Panc1 (cell line): ENCODE results near the gene KCTD14. TPM values are rescaled to one million over a fixed set of nuclear protein-coding genes. Genes with fewer than 3 reads are reported as not detected.
"Not testable (repeated sequence)": the region's sequence is repeated elsewhere in the genome, so short reads cannot be mapped to it uniquely, and the experiment has no call there.

Experiments used
- ATAC-seq: fragments of 200-7000 bp; cut with Tn5 transposase; 2 replicates; pipeline ENCODE4 v1.9.1; 2020; ENCODE audit warnings: mild to moderate bottlenecking, moderate library complexity
- BruUV-seq: library from RNA; stranded (reverse); fragments of 400-500 nt; replicated peaks from 2 replicates; lab custom pipeline; 2021; lab: Mats Ljungman, UMichigan
- CTCF ChIA-PET: fragments of 300-600 bp; sonication (Branson Sonifier 250); formaldehyde crosslinking; loops from one replicate; lab custom pipeline; 2022; ENCODE audit warnings: antibody characterized with exemption; lab: Charles Lee
- POLR2A ChIA-PET: fragments of 300-600 bp; sonication (Branson Sonifier 250); formaldehyde crosslinking; loops from one replicate; lab custom pipeline; 2022; ENCODE audit warnings: antibody characterized with exemption; lab: Charles Lee
- DNase-seq: peaks from one replicate; pipeline ENCODE4 v3.0.0-alpha.2; 2010; ENCODE audit warnings: low read depth, low spot score
- H3K27ac ChIP-seq: 2 replicates; pipeline ENCODE4 v1.5.1; 2011; ENCODE audit warnings: mild to moderate bottlenecking, low read length, inconsistent platforms
- H3K27me3 ChIP-seq: fragments of 200-500 bp; sonication (Bioruptor generic); 2 replicates; pipeline ENCODE4 v1.6.0; 2014; ENCODE audit warnings: low read length, inconsistent platforms; ENCODE audit not compliant: control insufficient read depth, insufficient read depth
- H3K36me3 ChIP-seq: fragments of 200-500 bp; sonication (Bioruptor generic); 2 replicates; pipeline ENCODE4 v1.5.1; 2014; ENCODE audit warnings: inconsistent platforms, mild to moderate bottlenecking, low read length, moderate library complexity; ENCODE audit not compliant: control insufficient read depth, insufficient read depth
- H3K4me1 ChIP-seq: 2 replicates; pipeline ENCODE4 v1.5.1; 2011; ENCODE audit warnings: inconsistent platforms, mild to moderate bottlenecking, low read length, moderate library complexity; ENCODE audit not compliant: control insufficient read depth, insufficient read depth
- H3K4me3 ChIP-seq, 2 experiments: 2 replicates each; pipeline ENCODE4 v1.5.1; 2011 to 2012; ENCODE audit warnings: low read depth in 2 of 2, low read length in 2 of 2, mild to moderate bottlenecking in 2 of 2, inconsistent platforms in 1 of 2, moderate library complexity in 1 of 2
- H3K9me3 ChIP-seq: fragments of 200-500 bp; sonication (Bioruptor generic); 2 replicates; pipeline ENCODE4 v1.5.1; 2014; ENCODE audit warnings: low read depth, mild to moderate bottlenecking, inconsistent platforms, low read length, moderate library complexity; ENCODE audit not compliant: control insufficient read depth, insufficient read depth
- POLR2AphosphoS5 ChIP-seq: IDR thresholded peaks from 2 replicates; pipeline ENCODE4 v1.6.1; 2012; ENCODE audit warnings: mild to moderate bottlenecking, low read depth, low read length, moderate library complexity
- SIN3A ChIP-seq: IDR thresholded peaks from 2 replicates; pipeline ENCODE4 v1.6.1; 2012; ENCODE audit warnings: low read depth, mild to moderate bottlenecking, low read length, moderate library complexity, borderline replicate concordance; ENCODE audit not compliant: insufficient read depth
- TCF7L2 ChIP-seq: IDR thresholded peaks from 2 replicates; pipeline ENCODE4 v1.6.1; 2011; ENCODE audit warnings: mild to moderate bottlenecking, low read depth, low read length, inconsistent platforms
- in situ Hi-C: cut with HindIII; loops from 2 replicates; pipeline ENCODE4 v1.10.0; 2016; ENCODE audit warnings: low sequenced_read_pairs, low pct_unique_long_range_greater_than_20kb
- intact Hi-C: fragments of 100-400 bp; cut with micrococcal nuclease; formaldehyde crosslinking; loops from one replicate; pipeline ENCODE4 v1.10.0; 2022; ENCODE audit not compliant: unreplicated experiment
- total RNA-seq: library from RNA; stranded (reverse); gene quantifications from one replicate; pipeline ENCODE4 v1.2.1, GENCODE V29; 2021; ENCODE audit not compliant: unreplicated experiment
- TF ChIP-seq, protein P1 (sequence below): fragments of 450-650 bp; IDR thresholded peaks from 2 replicates; pipeline ENCODE4 v1.5.1; 2017; ENCODE audit warnings: mild to moderate bottlenecking
- TF ChIP-seq, protein P2 (sequence below), 2 experiments: IDR thresholded peaks; 2 replicates each; pipeline ENCODE4 v1.6.1; 2011 to 2012; ENCODE audit warnings: low read depth in 2 of 2, control low read depth in 1 of 2, low read length in 1 of 2, mild to moderate bottlenecking in 1 of 2, moderate library complexity in 1 of 2; ENCODE audit not compliant: insufficient read depth in 1 of 2

Gene KCTD14
- total RNA-seq, 1 experiment from 2014 or later = 19.3 TPM

DNA sequence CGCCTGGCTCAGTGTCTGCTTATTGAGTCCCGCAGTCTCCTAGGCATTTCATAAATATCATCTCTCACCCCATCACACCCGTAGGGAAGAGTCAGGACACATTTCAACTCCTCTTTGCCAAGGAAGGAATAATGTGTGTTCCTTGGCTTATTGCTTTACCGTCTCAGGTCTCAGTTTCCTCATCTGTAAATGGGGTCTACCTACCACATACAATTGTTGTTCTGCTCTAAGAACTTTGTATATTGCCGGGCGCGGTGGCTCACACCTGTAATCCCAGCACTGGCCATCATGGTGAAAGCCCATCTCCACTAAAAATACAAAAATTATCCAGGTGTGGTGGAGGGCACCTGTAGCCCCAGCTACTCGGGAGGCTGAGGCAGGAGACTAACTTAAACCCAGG is 37.5 kb upstream of the KCTD14 start:
- in situ Hi-C loops (no loop called here), intact Hi-C loops (no loop called here)
- BruUV-seq = no TSS peak
- TF ChIP-seq, protein P1, sequence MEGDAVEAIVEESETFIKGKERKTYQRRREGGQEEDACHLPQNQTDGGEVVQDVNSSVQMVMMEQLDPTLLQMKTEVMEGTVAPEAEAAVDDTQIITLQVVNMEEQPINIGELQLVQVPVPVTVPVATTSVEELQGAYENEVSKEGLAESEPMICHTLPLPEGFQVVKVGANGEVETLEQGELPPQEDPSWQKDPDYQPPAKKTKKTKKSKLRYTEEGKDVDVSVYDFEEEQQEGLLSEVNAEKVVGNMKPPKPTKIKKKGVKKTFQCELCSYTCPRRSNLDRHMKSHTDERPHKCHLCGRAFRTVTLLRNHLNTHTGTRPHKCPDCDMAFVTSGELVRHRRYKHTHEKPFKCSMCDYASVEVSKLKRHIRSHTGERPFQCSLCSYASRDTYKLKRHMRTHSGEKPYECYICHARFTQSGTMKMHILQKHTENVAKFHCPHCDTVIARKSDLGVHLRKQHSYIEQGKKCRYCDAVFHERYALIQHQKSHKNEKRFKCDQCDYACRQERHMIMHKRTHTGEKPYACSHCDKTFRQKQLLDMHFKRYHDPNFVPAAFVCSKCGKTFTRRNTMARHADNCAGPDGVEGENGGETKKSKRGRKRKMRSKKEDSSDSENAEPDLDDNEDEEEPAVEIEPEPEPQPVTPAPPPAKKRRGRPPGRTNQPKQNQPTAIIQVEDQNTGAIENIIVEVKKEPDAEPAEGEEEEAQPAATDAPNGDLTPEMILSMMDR = no peak
- TF ChIP-seq, protein P2, sequence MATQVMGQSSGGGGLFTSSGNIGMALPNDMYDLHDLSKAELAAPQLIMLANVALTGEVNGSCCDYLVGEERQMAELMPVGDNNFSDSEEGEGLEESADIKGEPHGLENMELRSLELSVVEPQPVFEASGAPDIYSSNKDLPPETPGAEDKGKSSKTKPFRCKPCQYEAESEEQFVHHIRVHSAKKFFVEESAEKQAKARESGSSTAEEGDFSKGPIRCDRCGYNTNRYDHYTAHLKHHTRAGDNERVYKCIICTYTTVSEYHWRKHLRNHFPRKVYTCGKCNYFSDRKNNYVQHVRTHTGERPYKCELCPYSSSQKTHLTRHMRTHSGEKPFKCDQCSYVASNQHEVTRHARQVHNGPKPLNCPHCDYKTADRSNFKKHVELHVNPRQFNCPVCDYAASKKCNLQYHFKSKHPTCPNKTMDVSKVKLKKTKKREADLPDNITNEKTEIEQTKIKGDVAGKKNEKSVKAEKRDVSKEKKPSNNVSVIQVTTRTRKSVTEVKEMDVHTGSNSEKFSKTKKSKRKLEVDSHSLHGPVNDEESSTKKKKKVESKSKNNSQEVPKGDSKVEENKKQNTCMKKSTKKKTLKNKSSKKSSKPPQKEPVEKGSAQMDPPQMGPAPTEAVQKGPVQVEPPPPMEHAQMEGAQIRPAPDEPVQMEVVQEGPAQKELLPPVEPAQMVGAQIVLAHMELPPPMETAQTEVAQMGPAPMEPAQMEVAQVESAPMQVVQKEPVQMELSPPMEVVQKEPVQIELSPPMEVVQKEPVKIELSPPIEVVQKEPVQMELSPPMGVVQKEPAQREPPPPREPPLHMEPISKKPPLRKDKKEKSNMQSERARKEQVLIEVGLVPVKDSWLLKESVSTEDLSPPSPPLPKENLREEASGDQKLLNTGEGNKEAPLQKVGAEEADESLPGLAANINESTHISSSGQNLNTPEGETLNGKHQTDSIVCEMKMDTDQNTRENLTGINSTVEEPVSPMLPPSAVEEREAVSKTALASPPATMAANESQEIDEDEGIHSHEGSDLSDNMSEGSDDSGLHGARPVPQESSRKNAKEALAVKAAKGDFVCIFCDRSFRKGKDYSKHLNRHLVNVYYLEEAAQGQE (IDR thresholded peaks at IDR 0.05; ENCODE audit: insufficient read depth in 1 of 2, low read depth in 2 of 2, low read length in 1 of 2) = no peak
- TF ChIP-seq POLR2AphosphoS5 (no peak), SIN3A (no peak), TCF7L2 (no peak)
- ChIA-PET CTCF (no interaction called here), POLR2A (no interaction called here)
- H3K27ac ChIP-seq = no peak overlapping the region; the same call in 1 of the 2 replicates
- no peaks in the 10 kb centered on the region for H3K27me3 ChIP-seq
- ATAC-seq (no peak), DNase-seq (no peak)
- H3K4me1 ChIP-seq = peaks cover 20% of the 10 kb centered on the region
- H3K9me3 ChIP-seq = no peaks in the 10 kb centered on the region
- H3K4me3 ChIP-seq = no peak overlapping the region
- H3K36me3 ChIP-seq = no peaks in the 10 kb centered on the region

DNA sequence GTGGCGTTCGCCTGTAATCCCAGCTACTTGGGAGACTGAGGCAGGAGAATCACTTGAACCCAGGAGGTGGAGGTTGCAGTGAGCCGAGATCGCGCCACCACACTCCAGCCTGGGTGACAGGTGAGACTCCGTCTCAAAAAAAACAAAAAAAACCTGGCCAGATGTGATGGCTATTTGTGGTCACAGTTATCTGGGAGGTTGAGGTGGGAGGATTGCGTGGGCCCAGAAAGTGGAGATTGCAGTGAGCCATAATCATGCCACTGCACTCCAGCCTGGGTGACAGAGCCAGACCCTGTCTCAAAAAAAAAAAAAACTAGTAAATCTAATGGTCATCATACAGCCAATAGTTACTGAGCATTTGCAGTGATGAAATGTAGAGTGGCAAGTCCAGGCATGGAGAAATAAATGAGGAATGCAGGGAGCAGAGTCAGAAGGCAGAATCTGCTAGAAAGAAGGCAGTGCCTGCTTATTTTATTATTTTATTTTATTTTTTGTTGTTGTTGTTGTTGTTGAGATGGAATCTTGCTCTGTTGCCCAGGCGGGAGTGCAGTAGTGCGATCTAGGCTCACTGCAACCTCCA is 36.8 kb upstream of the KCTD14 start:
- H3K27me3 ChIP-seq, DNase-seq, ATAC-seq, H3K9me3 ChIP-seq, H3K27ac ChIP-seq, in situ Hi-C loops, intact Hi-C loops, POLR2A ChIA-PET, CTCF ChIA-PET, H3K4me3 ChIP-seq, H3K36me3 ChIP-seq, BruUV-seq: not testable (repeated sequence)
- peaks cover 20% of the 10 kb centered on the region for H3K4me1 ChIP-seq

DNA sequence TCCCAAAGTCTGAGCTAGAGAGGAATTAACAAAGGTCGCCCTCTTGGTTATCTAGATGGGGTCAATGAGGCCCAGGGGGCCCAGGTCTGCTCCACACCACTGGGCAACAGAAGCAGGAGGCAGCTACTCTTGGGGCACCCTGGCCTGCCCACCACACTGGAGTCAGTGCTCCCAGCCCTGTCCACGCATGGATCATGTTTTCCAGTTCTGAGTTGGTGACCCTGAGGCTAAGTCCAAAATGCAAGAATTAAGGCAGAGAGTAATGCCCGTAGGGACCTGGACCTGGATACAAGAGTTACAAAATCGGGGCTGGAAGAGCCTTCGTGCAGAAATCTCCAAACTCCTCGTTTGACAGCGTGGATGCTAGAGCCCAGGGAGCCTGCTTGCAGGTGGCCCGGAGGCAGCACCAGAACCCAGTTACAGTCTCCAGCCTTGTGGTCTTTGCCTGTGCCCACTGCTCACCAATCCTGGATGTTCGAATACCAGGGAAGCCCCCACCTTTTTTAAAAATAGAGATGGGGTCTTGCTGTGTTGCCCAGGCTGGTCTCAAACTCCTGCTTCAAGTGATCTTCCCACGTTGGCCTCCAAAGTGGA is 34.5 kb upstream of the KCTD14 start:
- Histone ChIP-seq H3K36me3 (no peaks in the 10 kb centered on the region), H3K4me1 (peaks cover 12% of the 10 kb centered on the region), H3K4me3 (no peak overlapping the region), H3K27ac (no peak overlapping the region), H3K27me3 (no peaks in the 10 kb centered on the region), H3K9me3 (no peaks in the 10 kb centered on the region)
- ATAC-seq = no peak
- BruUV-seq = no TSS peak
- ChIA-PET CTCF (interaction anchor here (0.7 kb wide), 1 partner anchor 12 kb away, joined by 11 read pairs; no protein-coding TSS in a partner anchor), POLR2A (interaction anchor here (0.7 kb wide), 1 partner anchor 32 kb away, joined by 4 read pairs; no protein-coding TSS in a partner anchor)
- intact Hi-C loops = no loop called here
- no peak for DNase-seq
- TF ChIP-seq, protein P1 = no peak
- no peak for TF ChIP-seq SIN3A
- no peak for TF ChIP-seq TCF7L2
- TF ChIP-seq POLR2AphosphoS5 = no peak
- TF ChIP-seq, protein P2 (IDR thresholded peaks at IDR 0.05; ENCODE audit: insufficient read depth in 1 of 2, low read depth in 2 of 2, low read length in 1 of 2) = no peak
- in situ Hi-C loops = no loop called here
